K562 (cell line): Measurements from ENCODE around the gene ATXN1. TPM values are rescaled to one million over a fixed set of nuclear protein-coding genes. Genes with fewer than 3 reads are reported as not detected.
A peak's percentile ranks its signal among the peaks of the same experiment; 100 is the strongest.

Experiments
- FUS ChIP-seq: fragments of 200-400 bp; formaldehyde crosslinking; optimal IDR thresholded peaks from 2 replicates; pipeline ENCODE3; 2017; ENCODE audit warnings: low read depth, low read length
- MAFK ChIP-seq: IDR thresholded peaks from 2 replicates; pipeline ENCODE4 v1.6.1; 2011; ENCODE audit warnings: low read length, improper control_type of control experiment
- NR3C1 ChIP-seq: sonication (generic); formaldehyde crosslinking; IDR thresholded peaks from 2 replicates; pipeline ENCODE4 v1.8.1; 2022; ENCODE audit warnings: missing genetic modification reagents
- PML ChIP-seq: IDR thresholded peaks from 2 replicates; pipeline ENCODE4 v1.6.1; 2012; ENCODE audit warnings: low read length, inconsistent platforms
- RBM14 ChIP-seq: fragments of 200-400 bp; formaldehyde crosslinking; IDR thresholded peaks from 2 replicates; pipeline ENCODE4 v1.6.1; 2018; ENCODE audit warnings: low read depth, mild to moderate bottlenecking, low read length, moderate library complexity, borderline replicate concordance; ENCODE audit not compliant: insufficient read depth
- SAFB2 ChIP-seq: fragments of 200-400 bp; formaldehyde crosslinking; IDR thresholded peaks from 2 replicates; pipeline ENCODE4 v1.6.1; 2018; ENCODE audit warnings: borderline replicate concordance, low read length, low read depth, moderate library complexity; ENCODE audit not compliant: severe bottlenecking
- SAP30 ChIP-seq: fragments of 200-600 bp; sonication (generic); IDR thresholded peaks from 2 replicates; pipeline ENCODE4 v1.6.1; 2012; ENCODE audit warnings: borderline replicate concordance, low read depth, mild to moderate bottlenecking, moderate library complexity, low read length, control low read depth, inconsistent platforms; ENCODE audit not compliant: insufficient read depth, poor library complexity, severe bottlenecking
- TAF7 ChIP-seq: fragments of 450-650 bp; IDR thresholded peaks from 2 replicates; pipeline ENCODE4 v1.6.1; 2016; ENCODE audit warnings: missing genetic modification characterization, missing compliant biosample characterization
- ZNF217 ChIP-seq: sonication (generic); formaldehyde crosslinking; IDR thresholded peaks from 2 replicates; pipeline ENCODE4 v1.8.0; 2022; ENCODE audit warnings: mild to moderate bottlenecking, missing genetic modification reagents
- ZNF764 ChIP-seq: fragments of 250-450 bp; sonication (Bioruptor Pico); IDR thresholded peaks from 2 replicates; pipeline ENCODE4 v1.4.0; 2020; ENCODE audit warnings: low read depth, mild to moderate bottlenecking, moderate library complexity
- polyA plus RNA-seq, 8 experiments: library from polyadenylated mRNA; depleted of rRNA in 4 of 8; stranded (reverse) in 5 of 8; unstranded in 3 of 8; fragments of >200 nt; fragmentation: Nextera tagmentation in 2 of 8; fragmentation: Illumina TruSeq in 1 of 8; extraction: Ambion mirVana in 2 of 8; extraction: Trizol in 1 of 8; gene quantifications; 2 replicates each; pipeline versions ENCODE4 v1.2.1 to v1.2.3, GENCODE V29; 2011 to 2014; ENCODE audit warnings: inconsistent platforms in 1 of 8, missing spikeins in 1 of 8
- total RNA-seq, 7 experiments: library from RNA; depleted of rRNA in 6 of 7; stranded (reverse); fragments of >200 nt in 6 of 7; fragmentation: Illumina TruSeq in 2 of 7; extraction: Trizol in 2 of 7; gene quantifications; 2 replicates each; pipeline versions ENCODE4 v1.2.1 to v1.2.3, GENCODE V29; 2011 to 2021; ENCODE audit warnings: low replicate concordance in 1 of 7
- TF ChIP-seq, protein P1 (sequence below): fragments of 250-450 bp; sonication (Bioruptor Pico); IDR thresholded peaks from 2 replicates; pipeline ENCODE4 v1.8.0; 2022; ENCODE audit warnings: moderate library complexity, mild to moderate bottlenecking, inconsistent platforms
- TF ChIP-seq, protein P2 (sequence below): fragments of 450-650 bp; IDR thresholded peaks from 2 replicates; pipeline ENCODE4 v1.6.1; 2016; ENCODE audit warnings: low read depth
- TF ChIP-seq, protein P3 (sequence below), 2 experiments: fragments of 450-650 bp in 1 of 2; sonication (generic) in 1 of 2; formaldehyde crosslinking; conservative IDR thresholded peaks; 2 replicates each; pipeline versions ENCODE4 v1.4.0 to v1.8.1; 2020 to 2022; ENCODE audit warnings: mild to moderate bottlenecking in 1 of 2, missing genetic modification reagents in 1 of 2
- TF ChIP-seq, protein P4 (sequence below): fragments of 450-650 bp; formaldehyde crosslinking; IDR thresholded peaks from 2 replicates; pipeline ENCODE4 v1.4.0; 2020; ENCODE audit warnings: mild to moderate bottlenecking, moderate library complexity

ATXN1 gene
- total and polyA plus RNA-seq, 9 of the 15 experiments (the other 6 are each of a cell fraction or from before 2014, with no cell fraction given), result under 0.01 to 1.2 (median 0.58) TPM

DNA sequence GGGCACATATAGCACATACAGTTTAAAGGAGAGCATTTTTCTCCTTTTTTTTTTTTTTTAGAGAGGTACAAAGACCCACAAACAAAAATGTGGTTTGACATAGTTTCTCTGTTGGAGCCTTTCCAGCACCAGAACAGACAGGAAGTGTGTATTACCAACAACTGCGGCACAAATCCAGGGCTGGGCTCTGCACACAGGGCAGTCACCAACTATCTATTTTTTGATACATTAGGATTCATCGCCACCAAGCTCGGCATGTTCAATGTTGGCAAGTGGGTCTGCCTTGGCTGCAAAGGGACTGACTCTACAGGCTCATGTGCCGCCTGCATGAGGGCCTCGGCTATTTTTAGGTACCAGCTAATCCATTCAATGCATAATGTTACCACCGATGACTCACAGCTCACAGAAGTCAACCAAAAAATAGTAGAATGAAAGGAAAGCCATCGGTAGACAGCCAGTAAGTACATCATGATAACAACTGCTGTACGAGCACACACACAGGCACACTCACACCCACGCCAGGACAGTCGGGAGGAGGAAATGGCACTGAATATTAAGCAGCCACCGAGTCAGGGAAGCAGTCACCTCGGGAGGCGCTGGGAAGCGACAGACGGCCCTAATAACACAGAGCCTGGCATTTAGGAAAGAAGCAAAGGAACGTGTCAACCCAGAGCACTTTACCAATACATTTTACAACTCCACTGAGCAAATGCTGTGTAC is 441.3 kb downstream of the ATXN1 start (continued):
- TF ChIP-seq, protein P1, sequence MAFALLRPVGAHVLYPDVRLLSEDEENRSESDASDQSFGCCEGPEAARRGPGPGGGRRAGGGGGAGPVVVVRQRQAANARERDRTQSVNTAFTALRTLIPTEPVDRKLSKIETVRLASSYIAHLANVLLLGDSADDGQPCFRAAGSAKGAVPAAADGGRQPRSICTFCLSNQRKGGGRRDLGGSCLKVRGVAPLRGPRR (CRISPR knock-in tag), result no peak
- TF ChIP-seq SAP30 (no peak), ZNF217 (CRISPR knock-in tag) (no peak), ZNF764 (CRISPR knock-in tag) (0 out of 2 replicates have a peak, but pooled peaks have one; percentile 43), NR3C1 (CRISPR knock-in tag) (no peak), SAFB2 (no peak), TAF7 (tag) (no peak), FUS (no peak), RBM14 (no peak), MAFK (no peak), PML (peak; percentile 38; the same call in 1 of the 2 replicates)
- TF ChIP-seq, protein P2, sequence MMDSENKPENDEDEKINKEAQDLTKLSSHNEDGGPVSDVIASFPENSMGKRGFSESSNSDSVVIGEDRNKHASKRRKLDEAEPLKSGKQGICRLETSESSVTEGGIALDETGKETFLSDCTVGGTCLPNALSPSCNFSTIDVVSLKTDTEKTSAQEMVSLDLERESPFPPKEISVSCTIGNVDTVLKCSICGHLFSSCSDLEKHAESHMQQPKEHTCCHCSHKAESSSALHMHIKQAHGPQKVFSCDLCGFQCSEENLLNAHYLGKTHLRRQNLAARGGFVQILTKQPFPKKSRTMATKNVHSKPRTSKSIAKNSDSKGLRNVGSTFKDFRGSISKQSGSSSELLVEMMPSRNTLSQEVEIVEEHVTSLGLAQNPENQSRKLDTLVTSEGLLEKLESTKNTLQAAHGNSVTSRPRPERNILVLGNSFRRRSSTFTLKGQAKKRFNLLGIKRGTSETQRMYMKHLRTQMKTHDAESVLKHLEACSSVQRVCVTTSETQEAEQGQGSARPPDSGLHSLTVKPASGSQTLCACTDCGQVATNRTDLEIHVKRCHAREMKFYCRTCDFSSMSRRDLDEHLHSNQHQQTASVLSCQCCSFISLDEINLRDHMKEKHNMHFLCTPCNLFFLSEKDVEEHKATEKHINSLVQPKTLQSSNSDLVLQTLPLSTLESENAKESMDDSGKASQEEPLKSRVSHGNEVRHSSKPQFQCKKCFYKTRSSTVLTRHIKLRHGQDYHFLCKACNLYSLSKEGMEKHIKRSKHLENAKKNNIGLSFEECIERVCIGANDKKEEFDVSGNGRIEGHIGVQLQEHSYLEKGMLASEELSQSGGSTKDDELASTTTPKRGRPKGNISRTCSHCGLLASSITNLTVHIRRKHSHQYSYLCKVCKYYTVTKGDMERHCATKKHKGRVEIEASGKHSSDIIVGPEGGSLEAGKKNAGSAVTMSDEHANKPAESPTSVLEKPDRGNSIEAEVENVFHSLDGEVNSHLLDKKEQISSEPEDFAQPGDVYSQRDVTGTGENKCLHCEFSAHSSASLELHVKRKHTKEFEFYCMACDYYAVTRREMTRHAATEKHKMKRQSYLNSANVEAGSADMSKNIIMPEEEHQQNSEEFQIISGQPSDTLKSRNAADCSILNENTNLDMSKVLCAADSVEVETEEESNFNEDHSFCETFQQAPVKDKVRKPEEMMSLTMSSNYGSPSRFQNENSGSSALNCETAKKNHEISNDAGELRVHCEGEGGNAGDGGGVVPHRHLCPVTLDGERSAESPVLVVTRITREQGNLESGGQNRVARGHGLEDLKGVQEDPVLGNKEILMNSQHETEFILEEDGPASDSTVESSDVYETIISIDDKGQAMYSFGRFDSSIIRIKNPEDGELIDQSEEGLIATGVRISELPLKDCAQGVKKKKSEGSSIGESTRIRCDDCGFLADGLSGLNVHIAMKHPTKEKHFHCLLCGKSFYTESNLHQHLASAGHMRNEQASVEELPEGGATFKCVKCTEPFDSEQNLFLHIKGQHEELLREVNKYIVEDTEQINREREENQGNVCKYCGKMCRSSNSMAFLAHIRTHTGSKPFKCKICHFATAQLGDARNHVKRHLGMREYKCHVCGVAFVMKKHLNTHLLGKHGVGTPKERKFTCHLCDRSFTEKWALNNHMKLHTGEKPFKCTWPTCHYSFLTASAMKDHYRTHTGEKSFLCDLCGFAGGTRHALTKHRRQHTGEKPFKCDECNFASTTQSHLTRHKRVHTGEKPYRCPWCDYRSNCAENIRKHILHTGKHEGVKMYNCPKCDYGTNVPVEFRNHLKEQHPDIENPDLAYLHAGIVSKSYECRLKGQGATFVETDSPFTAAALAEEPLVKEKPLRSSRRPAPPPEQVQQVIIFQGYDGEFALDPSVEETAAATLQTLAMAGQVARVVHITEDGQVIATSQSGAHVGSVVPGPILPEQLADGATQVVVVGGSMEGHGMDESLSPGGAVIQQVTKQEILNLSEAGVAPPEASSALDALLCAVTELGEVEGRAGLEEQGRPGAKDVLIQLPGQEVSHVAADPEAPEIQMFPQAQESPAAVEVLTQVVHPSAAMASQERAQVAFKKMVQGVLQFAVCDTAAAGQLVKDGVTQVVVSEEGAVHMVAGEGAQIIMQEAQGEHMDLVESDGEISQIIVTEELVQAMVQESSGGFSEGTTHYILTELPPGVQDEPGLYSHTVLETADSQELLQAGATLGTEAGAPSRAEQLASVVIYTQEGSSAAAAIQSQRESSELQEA, result no peak
- TF ChIP-seq, protein P3, sequence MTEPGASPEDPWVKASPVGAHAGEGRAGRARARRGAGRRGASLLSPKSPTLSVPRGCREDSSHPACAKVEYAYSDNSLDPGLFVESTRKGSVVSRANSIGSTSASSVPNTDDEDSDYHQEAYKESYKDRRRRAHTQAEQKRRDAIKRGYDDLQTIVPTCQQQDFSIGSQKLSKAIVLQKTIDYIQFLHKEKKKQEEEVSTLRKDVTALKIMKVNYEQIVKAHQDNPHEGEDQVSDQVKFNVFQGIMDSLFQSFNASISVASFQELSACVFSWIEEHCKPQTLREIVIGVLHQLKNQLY (CRISPR knock-in tag; conservative IDR thresholded peaks at IDR 0.05), result no peak
- TF ChIP-seq, protein P4, sequence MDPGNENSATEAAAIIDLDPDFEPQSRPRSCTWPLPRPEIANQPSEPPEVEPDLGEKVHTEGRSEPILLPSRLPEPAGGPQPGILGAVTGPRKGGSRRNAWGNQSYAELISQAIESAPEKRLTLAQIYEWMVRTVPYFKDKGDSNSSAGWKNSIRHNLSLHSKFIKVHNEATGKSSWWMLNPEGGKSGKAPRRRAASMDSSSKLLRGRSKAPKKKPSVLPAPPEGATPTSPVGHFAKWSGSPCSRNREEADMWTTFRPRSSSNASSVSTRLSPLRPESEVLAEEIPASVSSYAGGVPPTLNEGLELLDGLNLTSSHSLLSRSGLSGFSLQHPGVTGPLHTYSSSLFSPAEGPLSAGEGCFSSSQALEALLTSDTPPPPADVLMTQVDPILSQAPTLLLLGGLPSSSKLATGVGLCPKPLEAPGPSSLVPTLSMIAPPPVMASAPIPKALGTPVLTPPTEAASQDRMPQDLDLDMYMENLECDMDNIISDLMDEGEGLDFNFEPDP (CRISPR knock-in tag), result no peak
